Peyer's patch (tissue), 4 donors: Measurements from ENCODE around the gene MZT2B.
"Not testable (repeated sequence)": the region's sequence is repeated elsewhere in the genome, so short reads cannot be mapped to it uniquely, and the experiment has no call there.

Experiments used
- CTCF ChIP-seq, 6 experiments: fragments of 450-650 bp in 4 of 6; fragments of 200-600 bp in 2 of 6; sonication (generic) in 1 of 6; IDR thresholded peaks; one replicate each; pipeline ENCODE4 v1.5.1; 2017 to 2019; ENCODE audit warnings: antibody characterized with exemption in 6 of 6, mild to moderate bottlenecking in 3 of 6, moderate library complexity in 1 of 6
- POLR2A ChIP-seq, 2 donors: fragments of 450-650 bp; IDR thresholded peaks; one replicate each; pipeline ENCODE4 v1.5.1; 2017; ENCODE audit warnings: antibody characterized with exemption in 2 of 2, mild to moderate bottlenecking in 2 of 2, moderate library complexity in 2 of 2

DNA sequence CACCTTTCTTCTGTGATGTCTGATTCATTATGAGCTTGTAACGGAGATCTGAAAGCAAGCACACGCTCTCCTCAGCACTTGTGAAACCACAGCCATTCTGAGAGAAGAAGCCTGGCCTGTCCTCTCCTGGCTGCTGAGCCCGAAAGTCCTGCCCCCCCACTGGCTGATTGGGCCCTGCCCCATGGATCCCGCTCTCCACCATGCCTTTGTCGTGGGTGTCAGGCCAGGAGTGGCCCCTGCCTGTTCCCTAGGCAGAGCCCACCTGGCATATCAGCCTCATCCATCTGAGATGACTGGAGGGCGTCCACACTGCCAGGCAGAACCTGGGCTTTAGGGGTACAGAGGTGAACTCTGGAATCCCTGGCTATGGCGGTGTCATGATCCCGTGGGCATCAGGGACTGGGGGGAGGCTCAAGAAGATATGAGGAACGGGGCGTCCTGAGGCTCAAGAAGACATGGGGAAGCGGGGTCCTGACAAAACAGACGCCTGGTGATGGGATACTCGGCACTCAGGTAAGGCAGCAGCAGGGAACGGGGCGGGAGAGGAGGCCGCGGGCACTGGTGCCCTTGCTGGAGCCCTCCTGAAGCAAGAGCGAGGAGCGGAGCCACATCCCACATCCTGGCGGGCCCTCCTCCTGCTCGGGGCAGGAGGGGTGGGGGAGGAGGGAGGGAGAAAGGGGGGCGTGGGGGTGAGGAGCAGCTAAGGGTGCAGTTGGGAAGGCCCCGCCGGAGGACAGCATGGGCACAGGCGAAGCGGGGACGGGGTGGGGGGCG lies 38.6 kb upstream of the MZT2B start:
- not testable (repeated sequence) for TF ChIP-seq CTCF, POLR2A (IDR thresholded peaks at IDR 0.05)
